ENCODE measurements around the gene FAM187B. TPM values are rescaled to one million over a fixed set of nuclear protein-coding genes. Genes with fewer than 3 reads are reported as not detected.

Gene FAM187B
- total RNA-seq, 1 donor from 2014 or later, result not detected

- no peaks in the 10 kb centered on the region for H3K9me3 ChIP-seq (ENCODE audit: low read depth)
- TF ChIP-seq EZH2 (IDR thresholded peaks at IDR 0.05), result no peak
- TF ChIP-seq CTCF (IDR thresholded peaks at IDR 0.05), result no peak
- no peak for TF ChIP-seq EZH2phosphoT487 (IDR thresholded peaks at IDR 0.05)
- Mint-ChIP-seq H3K27ac (peak within 1 kb of the TSS; percentile 83), H3K27me3 (ENCODE audit: insufficient read depth, low read depth) (peaks cover 4% of the 10 kb centered on the region), H3K4me1 (peaks cover 16% of the 10 kb centered on the region), H3K36me3 (peaks cover 21% of the 10 kb centered on the region), H3K9me3 (no peaks in the 10 kb centered on the region), H3K4me3 (peak within 1 kb of the TSS; percentile 94)
- peak within 1 kb of the TSS; percentile 90 for H3K4me2 ChIP-seq
- H3K79me2 ChIP-seq (ENCODE audit: low read depth), result peaks cover 29% of the 10 kb centered on the region
- H2AFZ ChIP-seq (replicated peaks), result no peak within 1 kb of the TSS
- no peaks in the 10 kb centered on the region for H3K27me3 ChIP-seq
- peaks cover 5% of the 10 kb centered on the region for H3K36me3 ChIP-seq
- H3F3A ChIP-seq (ENCODE audit: low read depth), result peaks cover 38% of the 10 kb centered on the region
- DNase-seq (ENCODE audit: low spot score), result peak; percentile 89
- peak within 1 kb of the TSS; percentile 80 for H3K4me3 ChIP-seq
- H3K4me1 ChIP-seq, result no peaks in the 10 kb centered on the region
- no peak within 1 kb of the TSS for H3K9ac ChIP-seq
- peak within 1 kb of the TSS; percentile 84 for H3K27ac ChIP-seq
- H4K20me1 ChIP-seq (ENCODE audit: low read depth), result peaks cover 32% of the 10 kb centered on the region
These were observed 40.2 kb upstream of the FAM187B start, which contains the start of gene USF2 for GRCh38 chr19:35268536-35269437. USF2 (plus strand) TSS chr19:35268962; CDS start chr19:35269102, 140 bp downstream.

GRCh38 chr19:35267818-35268535, 39.4 kb upstream of the FAM187B start:
- DNase-seq (ENCODE audit: low spot score), result peak; percentile 89
- Histone ChIP-seq H3K9ac (no peak overlapping the region), H3K4me3 (peak overlapping the region; percentile 70), H3K4me2 (peak overlapping the region; percentile 90), H3K27ac (no peak overlapping the region), H3K79me2 (ENCODE audit: low read depth) (peaks cover 29% of the 10 kb centered on the region), H3K27me3 (no peaks in the 10 kb centered on the region), H4K20me1 (ENCODE audit: low read depth) (peaks cover 28% of the 10 kb centered on the region), H3K36me3 (peaks cover 5% of the 10 kb centered on the region), H3K9me3 (ENCODE audit: low read depth) (no peaks in the 10 kb centered on the region), H3K4me1 (no peaks in the 10 kb centered on the region), H3F3A (ENCODE audit: low read depth) (peaks cover 41% of the 10 kb centered on the region), H2AFZ (replicated peaks) (no peak overlapping the region)
- Mint-ChIP-seq H3K9me3 (no peaks in the 10 kb centered on the region), H3K27me3 (ENCODE audit: insufficient read depth, low read depth) (peaks cover 2% of the 10 kb centered on the region), H3K27ac (peak overlapping the region; percentile 83), H3K4me1 (peaks cover 13% of the 10 kb centered on the region), H3K36me3 (peaks cover 17% of the 10 kb centered on the region), H3K4me3 (peak overlapping the region; percentile 94)
- TF ChIP-seq EZH2phosphoT487 (IDR thresholded peaks at IDR 0.05) (no peak), EZH2 (IDR thresholded peaks at IDR 0.05) (no peak), CTCF (IDR thresholded peaks at IDR 0.05) (no peak)

GRCh38 chr19:35267353-35267817, 38.8 kb upstream of the FAM187B start:
- H4K20me1 ChIP-seq (ENCODE audit: low read depth), result peaks cover 33% of the 10 kb centered on the region
- peaks cover 5% of the 10 kb centered on the region for H3K36me3 ChIP-seq
- H3K9me3 ChIP-seq (ENCODE audit: low read depth), result no peaks in the 10 kb centered on the region
- TF ChIP-seq CTCF (IDR thresholded peaks at IDR 0.05) (no peak), EZH2 (IDR thresholded peaks at IDR 0.05) (no peak), EZH2phosphoT487 (IDR thresholded peaks at IDR 0.05) (no peak)
- no peak overlapping the region for H3K27ac ChIP-seq
- H2AFZ ChIP-seq (replicated peaks), result no peak overlapping the region
- no peaks in the 10 kb centered on the region for H3K4me1 ChIP-seq
- no peaks in the 10 kb centered on the region for H3K9me3 Mint-ChIP-seq
- H3K27me3 ChIP-seq, result no peaks in the 10 kb centered on the region
- H3K27ac Mint-ChIP-seq, result peak overlapping the region; percentile 83
- peaks cover 29% of the 10 kb centered on the region for H3K79me2 ChIP-seq (ENCODE audit: low read depth)
- H3K4me3 Mint-ChIP-seq, result peak overlapping the region; percentile 94
- peak; percentile 49 for DNase-seq (ENCODE audit: low spot score)
- H3K4me3 ChIP-seq, result peak overlapping the region; percentile 70
- H3K27me3 Mint-ChIP-seq (ENCODE audit: insufficient read depth, low read depth), result peaks cover 1% of the 10 kb centered on the region
- H3K4me1 Mint-ChIP-seq, result peaks cover 12% of the 10 kb centered on the region
- peaks cover 46% of the 10 kb centered on the region for H3F3A ChIP-seq (ENCODE audit: low read depth)
- H3K4me2 ChIP-seq, result peak overlapping the region; percentile 90
- peaks cover 16% of the 10 kb centered on the region for H3K36me3 Mint-ChIP-seq
- no peak overlapping the region for H3K9ac ChIP-seq

All from neural progenitor cell (in vitro differentiated cells).